MM.1S (cell line): ENCODE measurements around the gene RNF125.

ENCODE experiments used
- DNase-seq: peaks from one replicate; pipeline ENCODE4 v3.0.0-alpha.2; 2015
- H2AFZ ChIP-seq: fragments of 300-600 bp; sonication (generic); 2 replicates; pipeline ENCODE4 v1.6.0; 2016; ENCODE audit warnings: antibody characterized with exemption, low read length
- H3F3A ChIP-seq: fragments of 300-600 bp; sonication (generic); 2 replicates; pipeline ENCODE4 v1.6.1; 2016; ENCODE audit warnings: mild to moderate bottlenecking, antibody characterized with exemption, low read length, moderate library complexity, mixed read lengths; ENCODE audit not compliant: insufficient read depth
- H3K27ac ChIP-seq: fragments of 300-600 bp; sonication (generic); 2 replicates; pipeline ENCODE4 v1.5.1; 2016; ENCODE audit warnings: mild to moderate bottlenecking, low read length
- H3K27me3 ChIP-seq: fragments of 300-600 bp; sonication (generic); replicated peaks from 2 replicates; pipeline ENCODE4 v1.6.0; 2016; ENCODE audit warnings: low read length; ENCODE audit not compliant: insufficient read depth
- H3K36me3 ChIP-seq: fragments of 300-600 bp; sonication (generic); replicated peaks from 2 replicates; pipeline ENCODE4 v1.6.1; 2016; ENCODE audit warnings: mild to moderate bottlenecking, low read length, mixed read lengths; ENCODE audit not compliant: insufficient read depth
- H3K4me1 ChIP-seq: fragments of 300-600 bp; sonication (generic); 2 replicates; pipeline ENCODE4 v1.6.1; 2016; ENCODE audit warnings: low read length, mixed read lengths
- H3K4me2 ChIP-seq: fragments of 300-600 bp; sonication (generic); 2 replicates; pipeline ENCODE4 v1.6.0; 2016; ENCODE audit warnings: low read depth, low read length
- H3K4me3 ChIP-seq: fragments of 300-600 bp; sonication (generic); 2 replicates; pipeline ENCODE4 v1.5.1; 2016; ENCODE audit warnings: low read length, mixed read lengths
- H3K79me2 ChIP-seq: fragments of 300-600 bp; sonication (generic); 2 replicates; pipeline ENCODE4 v1.6.1; 2016; ENCODE audit warnings: mixed run types, low read length, mixed read lengths
- H3K9ac ChIP-seq: fragments of 300-600 bp; sonication (generic); 2 replicates; pipeline ENCODE4 v1.6.1; 2016; ENCODE audit warnings: low read length, mixed read lengths
- H3K9me2 ChIP-seq: fragments of 300-600 bp; sonication (generic); replicated peaks from 2 replicates; pipeline ENCODE4 v1.6.1; 2016; ENCODE audit warnings: mild to moderate bottlenecking, low read length, mixed read lengths; ENCODE audit not compliant: insufficient read depth
- H3K9me3 ChIP-seq: fragments of 300-600 bp; sonication (generic); replicated peaks from 2 replicates; pipeline ENCODE4 v1.6.1; 2016; ENCODE audit warnings: mild to moderate bottlenecking, low read length, mixed read lengths; ENCODE audit not compliant: insufficient read depth
- H4K20me1 ChIP-seq: fragments of 300-600 bp; sonication (generic); 2 replicates; pipeline ENCODE4 v1.6.1; 2016; ENCODE audit warnings: mild to moderate bottlenecking, low read length, moderate library complexity, mixed read lengths; ENCODE audit not compliant: insufficient read depth
- EZH2 ChIP-seq: fragments of 300-600 bp; sonication (generic); optimal IDR thresholded peaks from 2 replicates; pipeline ENCODE3; 2017; ENCODE audit warnings: low read depth, mild to moderate bottlenecking, antibody characterized with exemption, low read length, mixed read lengths
- EZH2phosphoT487 ChIP-seq: fragments of 300-600 bp; sonication (generic); IDR thresholded peaks from 2 replicates; pipeline ENCODE4 v1.6.1; 2018; ENCODE audit warnings: antibody characterized with exemption, low read length
- TF ChIP-seq, protein P1 (sequence below): fragments of 300-600 bp; sonication (generic); IDR thresholded peaks from 2 replicates; pipeline ENCODE4 v1.5.1; 2016; ENCODE audit warnings: antibody characterized with exemption, low read length, mixed read lengths

The RNF125 gene

DNA sequence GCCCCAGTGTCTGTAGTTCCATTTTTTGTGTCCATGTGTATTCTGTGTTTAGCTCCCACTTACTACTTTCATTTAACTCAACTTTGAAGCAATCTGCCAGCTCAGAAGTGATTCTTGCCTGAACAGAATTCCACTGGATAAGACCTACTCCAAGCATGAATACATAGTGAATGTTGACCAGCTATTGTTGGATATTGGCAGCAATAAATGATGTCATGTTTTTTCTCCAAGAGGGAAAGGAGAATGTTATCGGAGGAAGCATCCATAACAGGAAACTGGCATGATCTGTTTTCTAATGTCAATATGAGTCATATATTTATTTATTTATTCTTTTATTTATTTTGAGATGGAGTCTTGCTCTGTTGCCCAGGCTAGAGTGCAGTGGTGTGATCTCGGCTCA, 38.9 kb upstream of the RNF125 start:
- no peak for TF ChIP-seq EZH2
- no peak for TF ChIP-seq EZH2phosphoT487
- TF ChIP-seq, protein P1, sequence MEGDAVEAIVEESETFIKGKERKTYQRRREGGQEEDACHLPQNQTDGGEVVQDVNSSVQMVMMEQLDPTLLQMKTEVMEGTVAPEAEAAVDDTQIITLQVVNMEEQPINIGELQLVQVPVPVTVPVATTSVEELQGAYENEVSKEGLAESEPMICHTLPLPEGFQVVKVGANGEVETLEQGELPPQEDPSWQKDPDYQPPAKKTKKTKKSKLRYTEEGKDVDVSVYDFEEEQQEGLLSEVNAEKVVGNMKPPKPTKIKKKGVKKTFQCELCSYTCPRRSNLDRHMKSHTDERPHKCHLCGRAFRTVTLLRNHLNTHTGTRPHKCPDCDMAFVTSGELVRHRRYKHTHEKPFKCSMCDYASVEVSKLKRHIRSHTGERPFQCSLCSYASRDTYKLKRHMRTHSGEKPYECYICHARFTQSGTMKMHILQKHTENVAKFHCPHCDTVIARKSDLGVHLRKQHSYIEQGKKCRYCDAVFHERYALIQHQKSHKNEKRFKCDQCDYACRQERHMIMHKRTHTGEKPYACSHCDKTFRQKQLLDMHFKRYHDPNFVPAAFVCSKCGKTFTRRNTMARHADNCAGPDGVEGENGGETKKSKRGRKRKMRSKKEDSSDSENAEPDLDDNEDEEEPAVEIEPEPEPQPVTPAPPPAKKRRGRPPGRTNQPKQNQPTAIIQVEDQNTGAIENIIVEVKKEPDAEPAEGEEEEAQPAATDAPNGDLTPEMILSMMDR, result no peak
- no peak for DNase-seq

GRCh38 chr18:31980863-31981262, 37.8 kb upstream of the RNF125 start:
- Histone ChIP-seq H3K4me1 (no peaks in the 10 kb centered on the region), H3K9me3 (no peaks in the 10 kb centered on the region), H3K27me3 (no peaks in the 10 kb centered on the region), H2AFZ (no peak overlapping the region), H3K4me3 (no peak overlapping the region), H3K36me3 (no peaks in the 10 kb centered on the region), H3K4me2 (no peak overlapping the region), H3K79me2 (no peaks in the 10 kb centered on the region), H3F3A (no peaks in the 10 kb centered on the region), H3K9me2 (no peaks in the 10 kb centered on the region), H3K9ac (no peak overlapping the region), H3K27ac (no peak overlapping the region), H4K20me1 (no peaks in the 10 kb centered on the region)
- TF ChIP-seq, protein P1, result no peak
- TF ChIP-seq EZH2phosphoT487, result no peak
- no peak for TF ChIP-seq EZH2
- no peak for DNase-seq

More for the DNA sequence above, 38.9 kb upstream of the RNF125 start:
- Histone ChIP-seq H3K36me3 (no peaks in the 10 kb centered on the region), H3K27me3 (no peaks in the 10 kb centered on the region), H3K4me1 (no peaks in the 10 kb centered on the region), H3K79me2 (no peaks in the 10 kb centered on the region), H4K20me1 (no peaks in the 10 kb centered on the region), H2AFZ (no peak overlapping the region), H3F3A (no peaks in the 10 kb centered on the region), H3K9ac (no peak overlapping the region), H3K27ac (no peak overlapping the region), H3K9me3 (no peaks in the 10 kb centered on the region), H3K4me3 (no peak overlapping the region), H3K9me2 (no peaks in the 10 kb centered on the region), H3K4me2 (no peak overlapping the region)

GRCh38 chr18:31983020-31983419, 35.6 kb upstream of the RNF125 start:
- no peak overlapping the region for H2AFZ ChIP-seq
- DNase-seq, result no peak
- TF ChIP-seq, protein P1, result no peak
- TF ChIP-seq EZH2phosphoT487, result no peak
- TF ChIP-seq EZH2, result no peak

More at GRCh38 chr18:31983020-31983419, 35.6 kb upstream of the RNF125 start:
- H3F3A ChIP-seq, result no peaks in the 10 kb centered on the region
- no peaks in the 10 kb centered on the region for H3K79me2 ChIP-seq
- H3K4me1 ChIP-seq, result no peaks in the 10 kb centered on the region
- no peaks in the 10 kb centered on the region for H3K36me3 ChIP-seq
- no peak overlapping the region for H3K9ac ChIP-seq
- H4K20me1 ChIP-seq, result no peaks in the 10 kb centered on the region
- H3K9me3 ChIP-seq, result no peaks in the 10 kb centered on the region
- no peak overlapping the region for H3K4me3 ChIP-seq
- no peak overlapping the region for H3K4me2 ChIP-seq
- no peaks in the 10 kb centered on the region for H3K27me3 ChIP-seq
- H3K27ac ChIP-seq, result no peak overlapping the region
- H3K9me2 ChIP-seq, result no peaks in the 10 kb centered on the region
